GM19463 (cell line): Measurements from ENCODE around the gene DPP8.
"Not testable (repeated sequence)": the region's sequence is repeated elsewhere in the genome, so short reads cannot be mapped to it uniquely, and the experiment has no call there.

ENCODE experiments used
- ATAC-seq: cut with Tn5 transposase; IDR thresholded peaks from one replicate; pipeline ENCODE4 v1.9.1; 2021; ENCODE audit warnings: mild to moderate bottlenecking, moderate library complexity; ENCODE audit not compliant: unreplicated experiment

DPP8 gene

GRCh38 chr15:65405791-65406423, 111.6 kb downstream of the DPP8 start:
- no peak for ATAC-seq

- no peak for ATAC-seq
Observed at GRCh38 chr15:65404186-65404872, 113.2 kb downstream of the DPP8 start.

GRCh38 chr15:65402961-65403360, 114.5 kb downstream of the DPP8 start:
- ATAC-seq: no peak

GRCh38 chr15:65401611-65402240, 115.8 kb downstream of the DPP8 start:
- no peak for ATAC-seq

GRCh38 chr15:65400760-65401610, 116.5 kb downstream of the DPP8 start:
- ATAC-seq: peak; percentile 45

- no peak for ATAC-seq
Observed at GRCh38 chr15:65399997-65400396, 117.5 kb downstream of the DPP8 start.

GRCh38 chr15:65399001-65399706, 118.3 kb downstream of the DPP8 start:
- ATAC-seq: no peak

GRCh38 chr15:65398486-65398885, 119.0 kb downstream of the DPP8 start:
- not testable (repeated sequence) for ATAC-seq

- ATAC-seq: no peak
Observed at GRCh38 chr15:65396965-65397317, 120.5 kb downstream of the DPP8 start.

GRCh38 chr15:65396283-65396964, 121.1 kb downstream of the DPP8 start:
- no peak for ATAC-seq

GRCh38 chr15:65395567-65396202, 121.8 kb downstream of the DPP8 start:
- ATAC-seq: no peak

- no peak for ATAC-seq
Observed at GRCh38 chr15:65394936-65395335, 122.6 kb downstream of the DPP8 start.

- ATAC-seq: no peak
Observed at GRCh38 chr15:65394280-65394789, 123.2 kb downstream of the DPP8 start.

- no peak for ATAC-seq
Observed at GRCh38 chr15:65393557-65393956, 123.9 kb downstream of the DPP8 start.

- ATAC-seq: no peak
Observed at GRCh38 chr15:65393091-65393490, 124.4 kb downstream of the DPP8 start.
